Calu3 (cell line): ENCODE results near the gene STX7. TPM values are rescaled to one million over a fixed set of nuclear protein-coding genes. Genes with fewer than 3 reads are reported as not detected.

Experiments used
- BruUV-seq: library from RNA; stranded (reverse); fragments of 400-500 nt; replicated peaks from 2 replicates; lab custom pipeline; 2021; lab: Mats Ljungman, UMichigan
- CTCF ChIA-PET: fragments of 300-600 bp; sonication (Branson Sonifier 250); formaldehyde crosslinking; loops from one replicate; lab custom pipeline; 2022; ENCODE audit warnings: antibody characterized with exemption; lab: Charles Lee
- DNase-seq: peaks from one replicate; pipeline ENCODE4 v3.0.0; 2022
- H3K27ac Mint-ChIP-seq: one replicate; pipeline ENCODE4 v1.8.0; 2022; ENCODE audit warnings: mixed read lengths; ENCODE audit not compliant: unreplicated experiment
- H3K27me3 Mint-ChIP-seq: one replicate; pipeline ENCODE4 v1.8.0; 2022; ENCODE audit warnings: mixed read lengths; ENCODE audit not compliant: unreplicated experiment
- H3K36me3 Mint-ChIP-seq: one replicate; pipeline ENCODE4 v1.8.0; 2022; ENCODE audit warnings: mild to moderate bottlenecking, moderate library complexity, mixed read lengths; ENCODE audit not compliant: insufficient read depth, unreplicated experiment
- H3K4me1 Mint-ChIP-seq: one replicate; pipeline ENCODE4 v1.8.0; 2022; ENCODE audit warnings: mild to moderate bottlenecking, low read depth, mixed read lengths; ENCODE audit not compliant: unreplicated experiment
- H3K4me3 Mint-ChIP-seq: one replicate; pipeline ENCODE4 v1.8.0; 2022; ENCODE audit warnings: mild to moderate bottlenecking, low read depth, moderate library complexity, mixed read lengths; ENCODE audit not compliant: unreplicated experiment
- H3K9me3 Mint-ChIP-seq: one replicate; pipeline ENCODE4 v1.8.0; 2022; ENCODE audit warnings: low read depth, mixed read lengths; ENCODE audit not compliant: unreplicated experiment
- intact Hi-C: fragments of 100-400 bp; cut with micrococcal nuclease; formaldehyde crosslinking; loops from one replicate; pipeline ENCODE4 v1.10.0; 2022; ENCODE audit not compliant: unreplicated experiment
- total RNA-seq: library from RNA; stranded (reverse); gene quantifications from 2 replicates; pipeline ENCODE4 v1.2.3, GENCODE V29; 2022
- TF ChIP-seq, protein P1 (sequence below): fragments of 200-600 bp; IDR thresholded peaks from one replicate; pipeline ENCODE4 v1.8.0; 2022; ENCODE audit warnings: antibody characterized with exemption; ENCODE audit not compliant: unreplicated experiment

STX7 gene
- total RNA-seq, 1 experiment from 2014 or later = 66.8 TPM

GRCh38 chr6:132466952-132467351, 46.0 kb downstream of the STX7 start:
- no peak for DNase-seq
- peaks cover 29% of the 10 kb centered on the region for H3K36me3 Mint-ChIP-seq
- H3K27ac Mint-ChIP-seq = no peak overlapping the region
- intact Hi-C loops = no loop called here
- no peaks in the 10 kb centered on the region for H3K4me1 Mint-ChIP-seq
- H3K9me3 Mint-ChIP-seq = no peaks in the 10 kb centered on the region
- no TSS peak for BruUV-seq
- CTCF ChIA-PET = no interaction called here
- H3K4me3 Mint-ChIP-seq = no peak overlapping the region
- no peaks in the 10 kb centered on the region for H3K27me3 Mint-ChIP-seq
- TF ChIP-seq, protein P1, sequence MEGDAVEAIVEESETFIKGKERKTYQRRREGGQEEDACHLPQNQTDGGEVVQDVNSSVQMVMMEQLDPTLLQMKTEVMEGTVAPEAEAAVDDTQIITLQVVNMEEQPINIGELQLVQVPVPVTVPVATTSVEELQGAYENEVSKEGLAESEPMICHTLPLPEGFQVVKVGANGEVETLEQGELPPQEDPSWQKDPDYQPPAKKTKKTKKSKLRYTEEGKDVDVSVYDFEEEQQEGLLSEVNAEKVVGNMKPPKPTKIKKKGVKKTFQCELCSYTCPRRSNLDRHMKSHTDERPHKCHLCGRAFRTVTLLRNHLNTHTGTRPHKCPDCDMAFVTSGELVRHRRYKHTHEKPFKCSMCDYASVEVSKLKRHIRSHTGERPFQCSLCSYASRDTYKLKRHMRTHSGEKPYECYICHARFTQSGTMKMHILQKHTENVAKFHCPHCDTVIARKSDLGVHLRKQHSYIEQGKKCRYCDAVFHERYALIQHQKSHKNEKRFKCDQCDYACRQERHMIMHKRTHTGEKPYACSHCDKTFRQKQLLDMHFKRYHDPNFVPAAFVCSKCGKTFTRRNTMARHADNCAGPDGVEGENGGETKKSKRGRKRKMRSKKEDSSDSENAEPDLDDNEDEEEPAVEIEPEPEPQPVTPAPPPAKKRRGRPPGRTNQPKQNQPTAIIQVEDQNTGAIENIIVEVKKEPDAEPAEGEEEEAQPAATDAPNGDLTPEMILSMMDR = no peak

- no peaks in the 10 kb centered on the region for H3K4me1 Mint-ChIP-seq
- no TSS peak for BruUV-seq
- no peak overlapping the region for H3K27ac Mint-ChIP-seq
- H3K9me3 Mint-ChIP-seq = no peaks in the 10 kb centered on the region
- DNase-seq = no peak
- peaks cover 34% of the 10 kb centered on the region for H3K36me3 Mint-ChIP-seq
- no peak overlapping the region for H3K4me3 Mint-ChIP-seq
- intact Hi-C loops = no loop called here
- no peaks in the 10 kb centered on the region for H3K27me3 Mint-ChIP-seq
- TF ChIP-seq, protein P1 = no peak
- CTCF ChIA-PET = interaction anchor here (1.4 kb wide), 1 partner anchor 73 kb away, joined by 3 read pairs; no protein-coding TSS in a partner anchor
Observed at GRCh38 chr6:132465530-132466485, 47.1 kb downstream of the STX7 start.

DNA sequence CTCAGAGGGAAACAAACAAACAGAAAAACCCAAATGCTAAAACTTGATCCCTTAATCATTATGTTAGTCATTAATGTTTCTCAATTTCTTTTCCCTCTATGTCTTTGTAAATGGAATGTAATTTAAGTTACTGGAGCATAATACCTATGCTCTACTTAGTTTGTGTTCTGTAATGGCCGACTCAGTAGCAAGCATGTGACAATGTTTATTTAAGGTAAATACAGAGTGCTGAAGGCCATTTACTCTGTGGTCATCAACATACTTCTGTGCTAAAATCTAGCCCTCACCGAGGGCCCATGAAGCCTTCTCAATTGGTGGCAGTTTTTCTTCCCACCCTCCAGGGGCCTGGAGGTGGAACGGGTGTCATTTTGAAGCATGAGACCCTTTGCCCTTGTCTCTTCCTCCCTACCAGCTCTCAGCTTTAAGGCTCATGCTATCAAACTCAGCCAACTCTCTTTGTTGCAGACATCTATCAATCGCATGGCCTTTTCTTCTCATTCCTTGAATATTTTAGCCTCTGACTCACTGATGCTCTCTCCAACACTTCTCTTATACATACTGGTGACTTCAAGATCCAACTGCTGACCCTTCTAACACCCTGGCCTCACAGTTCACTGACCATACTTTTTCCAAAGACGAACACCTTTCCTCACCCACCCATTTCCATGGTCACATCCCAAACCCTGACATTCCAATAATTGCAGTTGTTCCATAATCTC, 48.2 kb downstream of the STX7 start:
- no peak overlapping the region for H3K27ac Mint-ChIP-seq
- no peak overlapping the region for H3K4me3 Mint-ChIP-seq
- no peaks in the 10 kb centered on the region for H3K9me3 Mint-ChIP-seq
- TF ChIP-seq, protein P1 = no peak
- DNase-seq = no peak
- intact Hi-C loops = no loop called here
- H3K27me3 Mint-ChIP-seq = no peaks in the 10 kb centered on the region
- no TSS peak for BruUV-seq
- no peaks in the 10 kb centered on the region for H3K4me1 Mint-ChIP-seq
- CTCF ChIA-PET = interaction anchor here (1.4 kb wide), 1 partner anchor 72 kb away, joined by 3 read pairs; no protein-coding TSS in a partner anchor
- H3K36me3 Mint-ChIP-seq = peaks cover 35% of the 10 kb centered on the region

GRCh38 chr6:132461958-132462357, 51.0 kb downstream of the STX7 start:
- intact Hi-C loops = no loop called here
- CTCF ChIA-PET = no interaction called here
- no TSS peak for BruUV-seq
- H3K36me3 Mint-ChIP-seq = peaks cover 35% of the 10 kb centered on the region
- no peak overlapping the region for H3K27ac Mint-ChIP-seq
- TF ChIP-seq, protein P1 = no peak
- no peaks in the 10 kb centered on the region for H3K9me3 Mint-ChIP-seq
- DNase-seq = peak; percentile 22
- no peaks in the 10 kb centered on the region for H3K4me1 Mint-ChIP-seq
- H3K27me3 Mint-ChIP-seq = no peaks in the 10 kb centered on the region
- H3K4me3 Mint-ChIP-seq = no peak overlapping the region
